IPS-18c (cell line): ENCODE results near the gene ZBED4.

Experiments
- H3K4me3 ChIP-seq: 2 replicates; pipeline ENCODE4 v1.7.0; 2013; ENCODE audit warnings: low read depth, mild to moderate bottlenecking, low read length, moderate library complexity; ENCODE audit not compliant: insufficient read depth
- H3K9me3 ChIP-seq: one replicate; pipeline ENCODE4 v1.6.1; 2013; ENCODE audit warnings: mild to moderate bottlenecking, low read length, moderate library complexity; ENCODE audit not compliant: control insufficient read depth, insufficient read depth

Gene ZBED4

GRCh38 chr22:49867303-49868265 lies 13.9 kb downstream of the ZBED4 start:
- peaks cover 5% of the 10 kb centered on the region for H3K9me3 ChIP-seq
- H3K4me3 ChIP-seq, result no peak overlapping the region

DNA sequence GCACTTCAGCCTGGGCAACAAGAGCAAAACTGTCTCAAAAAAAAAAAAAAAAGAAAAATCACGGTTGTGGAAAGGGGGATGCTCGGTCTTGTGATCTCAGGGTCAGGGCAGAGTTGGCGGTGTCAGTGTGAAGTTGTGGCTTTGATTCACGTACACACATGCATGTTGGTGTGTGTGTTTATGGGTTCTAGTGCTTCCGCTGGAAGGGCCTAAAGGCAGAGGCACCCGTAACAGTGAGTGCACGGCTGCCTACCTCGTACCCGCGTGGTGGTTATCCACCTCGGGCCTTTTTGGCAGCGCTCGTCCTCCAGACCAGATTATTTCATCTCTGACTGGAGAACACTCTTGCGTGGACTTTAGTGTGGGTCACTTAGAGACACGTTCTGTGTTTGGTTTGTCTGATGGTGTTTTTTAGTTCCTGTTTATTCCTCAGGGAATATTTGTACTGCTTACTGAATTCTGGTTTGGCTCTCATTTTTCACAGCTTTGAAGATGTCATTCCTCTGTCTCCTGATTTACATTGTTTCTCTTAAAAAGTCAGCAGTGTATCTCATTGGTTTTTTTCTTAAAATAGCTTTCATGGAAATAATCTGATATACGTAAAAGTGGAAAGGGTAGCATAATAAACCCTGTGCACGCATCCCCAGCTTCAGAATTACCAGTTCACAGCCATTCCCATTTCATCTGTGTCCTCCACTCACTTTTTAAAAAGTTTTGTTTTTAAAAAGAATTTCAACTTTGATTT lies 15.6 kb downstream of the ZBED4 start:
- Histone ChIP-seq H3K9me3 (peaks cover 5% of the 10 kb centered on the region), H3K4me3 (no peak overlapping the region)

GRCh38 chr22:49869845-49870712 lies 16.4 kb downstream of the ZBED4 start:
- Histone ChIP-seq H3K4me3 (no peak overlapping the region), H3K9me3 (peaks cover 5% of the 10 kb centered on the region)

GRCh38 chr22:49871482-49871881 lies 17.8 kb downstream of the ZBED4 start:
- Histone ChIP-seq H3K4me3 (no peak overlapping the region), H3K9me3 (peaks cover 2% of the 10 kb centered on the region)

- Histone ChIP-seq H3K9me3 (peaks cover 2% of the 10 kb centered on the region), H3K4me3 (no peak overlapping the region)
Observed at GRCh38 chr22:49872347-49872746, 18.7 kb downstream of the ZBED4 start.

DNA sequence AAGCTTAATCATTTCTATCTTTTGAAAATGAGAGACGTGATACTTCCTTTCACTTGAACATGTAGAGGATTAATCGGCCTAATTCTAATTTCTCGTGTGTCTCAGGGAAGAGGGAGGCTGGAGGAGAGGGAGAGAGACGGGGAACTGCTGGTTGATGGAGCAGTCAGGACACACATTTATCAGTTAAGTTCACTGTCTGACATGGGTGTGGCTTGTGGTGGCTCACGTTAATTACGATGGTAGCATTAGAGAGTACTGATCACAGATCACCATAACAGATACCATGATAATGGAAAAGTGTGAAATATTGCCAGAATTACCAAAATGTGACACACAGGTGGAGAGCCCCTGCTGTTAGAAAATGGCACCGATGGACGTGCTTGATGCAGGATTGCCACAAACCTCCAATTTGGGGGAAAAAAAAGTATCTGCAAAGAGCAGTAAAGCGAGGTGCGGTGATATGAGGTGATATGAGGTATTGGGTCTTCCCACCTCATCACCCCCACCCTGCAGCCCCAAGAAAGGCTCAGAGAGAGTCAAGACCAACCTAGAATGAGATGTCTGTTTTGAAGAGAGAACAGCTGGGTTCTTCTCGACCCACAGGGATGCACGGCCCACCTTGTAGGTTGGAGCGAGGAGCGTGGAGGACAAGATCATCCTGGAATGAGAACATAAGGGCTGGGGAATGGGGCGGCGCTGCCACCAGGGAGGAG lies 19.7 kb downstream of the ZBED4 start:
- H3K4me3 ChIP-seq, result no peak overlapping the region
- peaks cover 2% of the 10 kb centered on the region for H3K9me3 ChIP-seq

DNA sequence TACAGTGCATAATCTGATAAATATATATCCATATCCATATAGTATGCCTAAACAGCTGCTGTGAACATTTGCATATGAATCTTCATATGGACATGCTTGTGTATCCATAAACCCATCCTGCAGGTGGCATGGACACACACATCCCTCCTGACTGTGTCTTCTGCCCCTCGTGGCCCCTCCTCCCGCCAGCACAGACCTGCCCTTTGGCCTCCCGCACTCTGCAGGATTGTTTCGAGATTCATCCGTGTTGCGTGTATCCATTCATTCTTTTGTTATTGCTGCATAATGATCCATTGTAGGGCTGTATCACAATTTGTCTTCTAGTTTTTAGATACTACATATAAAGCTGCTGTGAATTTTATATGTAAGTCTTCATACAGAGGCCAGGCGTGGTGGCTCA lies 24.0 kb downstream of the ZBED4 start:
- H3K9me3 ChIP-seq, result no peaks in the 10 kb centered on the region

DNA sequence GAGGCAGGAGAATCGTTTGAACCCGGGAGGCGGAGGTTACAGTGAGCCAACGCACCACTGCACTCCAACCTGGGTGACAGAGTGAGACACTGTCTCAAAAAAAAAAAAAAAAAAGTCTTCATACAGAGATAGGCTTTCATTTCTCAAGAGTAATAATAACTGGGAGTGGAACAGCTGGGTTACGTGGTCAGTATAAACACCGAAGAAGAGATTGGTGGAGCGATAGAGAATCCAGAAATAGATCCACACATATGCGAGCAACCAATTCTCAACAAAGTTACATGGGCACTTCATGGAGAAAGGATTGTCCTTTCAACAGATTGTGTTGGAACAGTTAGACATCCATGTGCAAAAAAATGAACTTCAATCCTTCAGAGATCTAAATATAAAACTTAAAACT lies 24.6 kb downstream of the ZBED4 start:
- Histone ChIP-seq H3K4me3 (no peak overlapping the region), H3K9me3 (no peaks in the 10 kb centered on the region)

More for the DNA sequence above, 24.0 kb downstream of the ZBED4 start:
- no peak overlapping the region for H3K4me3 ChIP-seq

DNA sequence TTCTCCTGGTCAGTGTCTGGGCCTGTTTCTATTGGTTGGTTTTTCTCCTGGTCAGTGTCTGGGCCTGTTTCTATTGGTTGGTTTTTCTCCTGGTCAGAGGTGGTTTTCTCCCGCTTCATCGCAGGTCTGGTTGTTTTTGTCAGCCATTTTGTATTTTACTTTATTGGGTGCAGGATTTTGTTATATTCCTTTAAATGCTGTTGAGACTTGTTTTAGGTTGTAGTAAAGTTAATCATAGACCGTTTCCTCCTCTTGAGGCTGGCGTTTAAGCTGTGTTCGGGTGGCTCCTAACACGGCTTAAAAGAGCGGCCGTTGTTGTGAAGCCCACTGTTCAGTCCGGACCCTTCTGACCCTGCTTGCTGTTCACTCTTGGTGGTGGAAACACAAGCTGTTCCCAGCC lies 26.2 kb downstream of the ZBED4 start:
- no peak overlapping the region for H3K4me3 ChIP-seq

GRCh38 chr22:49880281-49880680 lies 26.6 kb downstream of the ZBED4 start:
- Histone ChIP-seq H3K9me3 (no peaks in the 10 kb centered on the region), H3K4me3 (no peak overlapping the region)

More for the DNA sequence above, 26.2 kb downstream of the ZBED4 start:
- no peaks in the 10 kb centered on the region for H3K9me3 ChIP-seq

DNA sequence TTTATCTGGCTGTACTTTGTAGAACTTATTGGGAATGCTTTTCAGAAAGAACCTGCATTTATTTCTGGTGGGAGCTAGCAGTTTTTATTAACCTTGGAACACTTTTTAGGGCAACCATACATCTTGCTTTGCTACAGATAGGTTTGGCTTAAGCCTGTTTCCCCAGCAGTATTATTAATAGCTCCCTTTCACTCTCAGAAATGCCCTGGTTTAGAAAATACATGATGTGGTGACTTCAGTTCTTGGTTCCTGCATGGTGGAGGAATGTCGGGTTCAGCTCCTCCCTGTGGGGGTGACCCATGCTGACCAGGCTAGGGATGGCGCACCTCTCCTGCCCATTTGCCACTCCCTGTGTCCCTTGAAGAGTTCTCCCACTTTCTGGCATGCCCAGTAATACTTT lies 28.2 kb downstream of the ZBED4 start:
- peaks cover 3% of the 10 kb centered on the region for H3K9me3 ChIP-seq
- H3K4me3 ChIP-seq, result no peak overlapping the region

GRCh38 chr22:49882519-49883293 lies 29.1 kb downstream of the ZBED4 start:
- H3K4me3 ChIP-seq, result no peak overlapping the region

DNA sequence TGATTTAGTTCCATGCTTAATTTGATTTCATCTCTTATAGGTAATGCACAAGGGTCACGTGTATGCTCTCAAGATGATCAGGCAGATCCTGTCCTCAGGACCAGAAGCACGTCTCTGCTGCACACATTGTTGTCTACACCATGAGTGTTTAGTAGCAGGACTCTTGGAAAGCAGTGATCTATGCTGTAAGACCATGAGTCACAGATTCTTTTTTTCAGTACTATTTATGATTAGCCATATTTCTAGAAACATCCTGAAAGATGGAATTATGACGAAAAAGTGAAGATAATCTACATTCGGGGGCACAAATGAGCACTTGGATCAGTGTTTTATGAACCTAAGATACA lies 29.6 kb downstream of the ZBED4 start:
- Histone ChIP-seq H3K4me3 (no peak overlapping the region), H3K9me3 (peaks cover 3% of the 10 kb centered on the region)

More at GRCh38 chr22:49882519-49883293, 29.1 kb downstream of the ZBED4 start:
- H3K9me3 ChIP-seq, result peaks cover 3% of the 10 kb centered on the region

DNA sequence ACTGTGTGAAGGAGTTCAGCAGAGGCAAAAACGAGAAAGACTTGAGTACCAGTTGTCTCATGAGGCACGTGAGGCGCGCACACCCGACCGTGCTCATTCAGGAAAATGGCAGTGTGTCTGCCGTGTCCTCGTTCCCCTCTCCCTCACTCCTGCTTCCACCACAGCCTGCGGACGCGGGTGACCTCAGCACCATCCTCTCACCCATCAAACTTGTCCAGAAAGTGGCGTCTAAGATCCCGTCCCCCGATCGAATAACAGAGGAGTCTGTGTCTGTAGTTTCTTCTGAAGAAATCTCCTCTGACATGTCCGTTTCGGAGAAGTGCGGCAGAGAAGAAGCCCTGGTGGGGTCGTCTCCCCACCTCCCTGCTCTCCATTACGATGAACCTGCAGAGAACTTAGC lies 30.4 kb downstream of the ZBED4 start:
- H3K4me3 ChIP-seq, result no peak overlapping the region
- H3K9me3 ChIP-seq, result peaks cover 3% of the 10 kb centered on the region

- no peak overlapping the region for H3K4me3 ChIP-seq
- peaks cover 3% of the 10 kb centered on the region for H3K9me3 ChIP-seq
Observed at GRCh38 chr22:49884503-49885260, 31.0 kb downstream of the ZBED4 start.
